BE2C (cell line): ENCODE measurements around the gene TIMP2.
A peak's percentile ranks its signal among the peaks of the same experiment; 100 is the strongest.

Source experiments
- DNase-seq: peaks from one replicate; pipeline ENCODE4 v3.0.0-alpha.2; 2020
- H3K27me3 ChIP-seq: fragments of 250-450 bp; sonication (Bioruptor Pico); 2 replicates; pipeline ENCODE4 v1.5.1; 2020; ENCODE audit warnings: mild to moderate bottlenecking
- H3K36me3 ChIP-seq: fragments of 250-450 bp; sonication (Bioruptor Pico); 2 replicates; pipeline ENCODE4 v1.5.1; 2020; ENCODE audit warnings: mild to moderate bottlenecking
- H3K4me1 ChIP-seq: fragments of 250-450 bp; sonication (Bioruptor Pico); 2 replicates; pipeline ENCODE4 v1.5.1; 2020
- H3K4me3 ChIP-seq: 2 replicates; pipeline ENCODE4 v1.5.1; 2011; ENCODE audit warnings: low read depth, low read length
- H3K9me3 ChIP-seq: fragments of 250-450 bp; sonication (Bioruptor Pico); 2 replicates; pipeline ENCODE4 v1.5.1; 2020
- TF ChIP-seq, protein P1 (sequence below): IDR thresholded peaks from 2 replicates; pipeline ENCODE4 v1.5.1; 2012; ENCODE audit warnings: mild to moderate bottlenecking, low read depth, low read length

Gene TIMP2

DNA sequence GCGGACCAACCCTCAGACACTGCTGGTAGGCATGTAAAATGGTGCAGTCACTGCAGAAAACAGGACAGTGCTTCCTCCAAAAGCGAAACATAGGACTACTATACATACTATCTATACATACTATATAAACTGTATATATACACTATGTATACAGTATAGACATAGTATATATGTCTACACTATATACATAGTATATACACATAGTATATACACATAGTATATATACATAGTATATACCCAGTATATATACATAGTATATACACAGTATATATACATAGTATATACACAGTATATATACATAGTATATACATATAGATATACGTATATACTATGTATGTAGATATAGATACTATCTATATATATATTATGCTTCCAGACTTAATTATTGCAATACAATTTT, 78.1 kb downstream of the TIMP2 start:
- TF ChIP-seq, protein P1, sequence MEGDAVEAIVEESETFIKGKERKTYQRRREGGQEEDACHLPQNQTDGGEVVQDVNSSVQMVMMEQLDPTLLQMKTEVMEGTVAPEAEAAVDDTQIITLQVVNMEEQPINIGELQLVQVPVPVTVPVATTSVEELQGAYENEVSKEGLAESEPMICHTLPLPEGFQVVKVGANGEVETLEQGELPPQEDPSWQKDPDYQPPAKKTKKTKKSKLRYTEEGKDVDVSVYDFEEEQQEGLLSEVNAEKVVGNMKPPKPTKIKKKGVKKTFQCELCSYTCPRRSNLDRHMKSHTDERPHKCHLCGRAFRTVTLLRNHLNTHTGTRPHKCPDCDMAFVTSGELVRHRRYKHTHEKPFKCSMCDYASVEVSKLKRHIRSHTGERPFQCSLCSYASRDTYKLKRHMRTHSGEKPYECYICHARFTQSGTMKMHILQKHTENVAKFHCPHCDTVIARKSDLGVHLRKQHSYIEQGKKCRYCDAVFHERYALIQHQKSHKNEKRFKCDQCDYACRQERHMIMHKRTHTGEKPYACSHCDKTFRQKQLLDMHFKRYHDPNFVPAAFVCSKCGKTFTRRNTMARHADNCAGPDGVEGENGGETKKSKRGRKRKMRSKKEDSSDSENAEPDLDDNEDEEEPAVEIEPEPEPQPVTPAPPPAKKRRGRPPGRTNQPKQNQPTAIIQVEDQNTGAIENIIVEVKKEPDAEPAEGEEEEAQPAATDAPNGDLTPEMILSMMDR, result no peak

DNA sequence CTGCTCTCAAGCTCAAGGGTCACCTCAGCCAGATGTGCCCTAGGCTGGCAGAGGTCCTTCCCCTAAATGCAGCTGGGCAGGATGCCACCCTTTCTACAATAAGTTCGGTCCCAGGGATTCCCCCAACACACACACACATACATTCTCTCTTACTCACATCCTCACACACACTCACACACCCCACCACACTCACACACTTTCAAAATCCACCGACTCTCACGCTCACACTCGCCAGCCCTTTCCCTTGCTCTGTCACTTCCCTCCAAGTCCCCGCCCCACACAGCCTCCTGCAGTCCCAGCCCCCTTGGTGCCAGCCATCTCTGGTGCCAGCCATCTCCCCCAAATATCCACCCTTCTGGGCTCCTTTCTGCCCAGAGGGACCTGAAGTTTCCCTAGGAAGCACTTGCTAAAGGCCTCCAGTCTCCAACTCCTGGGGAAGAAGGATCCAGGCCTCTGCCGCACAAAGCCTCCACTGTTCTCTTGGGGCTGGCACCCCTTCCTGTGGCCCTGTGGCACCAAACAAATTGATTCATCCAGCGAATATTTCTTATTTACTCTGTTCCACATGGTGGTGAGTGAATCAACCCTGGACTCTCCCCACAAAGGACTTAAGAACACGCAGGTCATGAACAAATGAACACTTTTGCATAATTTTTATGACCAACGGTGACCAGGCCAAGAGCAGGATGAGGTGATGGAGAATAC, 80.7 kb downstream of the TIMP2 start:
- Histone ChIP-seq H3K4me1 (no peaks in the 10 kb centered on the region), H3K9me3 (no peaks in the 10 kb centered on the region), H3K36me3 (no peaks in the 10 kb centered on the region; the same call in 1 of the 2 replicates), H3K4me3 (no peak overlapping the region), H3K27me3 (no peaks in the 10 kb centered on the region)
- TF ChIP-seq, protein P1, result no peak
- no peak for DNase-seq

More for the DNA sequence above, 78.1 kb downstream of the TIMP2 start:
- no peak for DNase-seq
- no peaks in the 10 kb centered on the region for H3K4me1 ChIP-seq
- no peaks in the 10 kb centered on the region for H3K27me3 ChIP-seq
- no peak overlapping the region for H3K4me3 ChIP-seq
- no peaks in the 10 kb centered on the region for H3K9me3 ChIP-seq
- H3K36me3 ChIP-seq, result no peaks in the 10 kb centered on the region

DNA sequence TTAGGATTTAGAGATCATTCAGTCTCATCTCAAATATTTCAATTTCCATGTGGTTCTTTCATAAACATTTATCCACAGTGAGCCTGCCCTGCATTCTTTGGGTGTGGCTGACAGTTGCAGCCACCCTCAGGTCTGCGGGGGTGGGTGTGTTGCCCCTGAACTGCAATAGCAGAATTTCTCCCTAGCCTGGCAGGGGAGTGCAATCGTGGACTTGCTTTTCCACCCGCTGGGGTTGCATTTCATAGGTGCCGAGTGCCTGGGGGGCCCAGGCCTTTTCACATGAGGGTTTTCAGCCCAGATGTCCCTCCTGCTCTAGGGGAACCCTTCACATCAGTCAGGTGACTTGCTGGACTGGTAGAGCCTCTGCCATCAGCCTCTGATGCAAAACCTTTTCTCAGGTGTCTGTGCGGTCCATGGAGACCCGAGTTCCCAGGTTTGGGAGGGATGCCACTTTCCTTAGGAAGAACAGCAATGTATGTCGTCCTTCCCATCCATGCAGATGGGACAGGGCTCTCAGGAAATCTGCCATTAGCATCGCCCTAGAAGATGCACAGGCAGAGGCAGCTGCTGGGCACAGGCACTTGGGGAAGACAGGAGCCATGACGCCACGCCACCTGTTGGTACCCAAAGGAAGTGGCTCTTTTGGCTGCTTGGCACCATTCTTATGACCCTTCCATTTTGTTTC, 82.2 kb downstream of the TIMP2 start:
- no peaks in the 10 kb centered on the region for H3K27me3 ChIP-seq
- H3K9me3 ChIP-seq, result no peaks in the 10 kb centered on the region
- no peaks in the 10 kb centered on the region; the same call in none of the 2 replicates for H3K36me3 ChIP-seq
- H3K4me3 ChIP-seq, result no peak overlapping the region
- no peaks in the 10 kb centered on the region for H3K4me1 ChIP-seq
- peak; percentile 70 for DNase-seq
- TF ChIP-seq, protein P1, result peak; percentile 78

DNA sequence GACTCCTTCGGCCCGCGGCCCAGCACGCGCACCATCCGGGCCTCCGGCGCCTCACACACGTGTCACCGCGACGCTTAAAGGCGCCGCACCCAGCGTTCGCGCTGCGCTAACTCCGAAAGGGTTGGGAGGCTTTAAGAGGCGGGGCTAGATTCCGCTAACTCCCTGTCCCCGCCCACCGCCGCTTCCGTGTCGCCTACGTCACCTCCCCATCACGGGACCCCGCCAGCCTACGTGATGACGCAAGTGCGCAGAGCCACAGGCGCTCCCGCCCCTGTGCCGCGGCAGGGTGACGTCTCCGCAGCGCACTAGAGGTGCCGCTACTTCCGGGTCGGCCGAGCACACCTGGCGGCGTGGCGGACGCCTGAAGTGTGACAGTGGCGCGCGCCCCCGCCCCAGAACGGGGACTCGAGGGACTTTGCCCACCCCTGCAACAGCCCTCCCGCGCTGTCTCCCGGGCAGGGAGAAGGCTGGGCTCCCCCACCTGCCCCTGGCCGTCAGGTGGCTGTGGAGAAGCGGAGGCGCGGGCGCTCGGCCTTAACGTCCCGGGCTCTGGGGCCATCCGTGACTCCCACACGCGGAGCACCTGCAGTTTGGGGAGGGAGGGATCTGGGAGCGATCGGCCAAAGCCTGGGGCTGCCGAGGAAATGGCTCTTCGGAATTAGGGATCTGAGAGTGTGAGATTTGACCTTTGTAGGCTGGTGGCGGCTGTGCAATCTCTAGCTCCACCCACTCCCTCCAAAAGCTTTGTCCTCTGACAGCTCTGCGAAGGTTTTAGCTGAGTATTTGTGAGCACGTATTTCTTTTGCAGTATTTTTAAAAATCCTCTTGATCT, 84.2 kb downstream of the TIMP2 start, which contains the start of gene USP36:
TSS of gene USP36 (minus strand) at position 35 of the 832 bp plus-strand sequence. CDS start 4,451 bp downstream, outside the sequence.
- no peaks in the 10 kb centered on the region for H3K27me3 ChIP-seq
- H3K4me1 ChIP-seq, result no peaks in the 10 kb centered on the region; the same call in 1 of the 2 replicates
- H3K4me3 ChIP-seq, result peak within 1 kb of the TSS; percentile 94
- TF ChIP-seq, protein P1, result no peak
- no peaks in the 10 kb centered on the region for H3K9me3 ChIP-seq
- peaks cover 18% of the 10 kb centered on the region for H3K36me3 ChIP-seq
- DNase-seq, result peak; percentile 99

DNA sequence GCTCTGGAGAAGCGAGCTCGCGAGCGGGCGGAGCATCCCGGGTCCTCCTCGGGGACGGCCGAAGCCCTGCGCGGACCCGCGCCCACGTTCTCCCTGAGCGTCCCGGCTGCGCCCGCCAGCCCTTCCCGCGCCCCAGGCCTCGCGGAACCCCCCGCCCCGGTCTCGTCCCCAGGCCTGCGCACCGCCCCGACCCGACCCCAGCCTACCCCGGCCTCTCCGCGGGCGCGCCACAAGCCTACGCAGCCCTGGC, 84.7 kb downstream of the TIMP2 start:
- Histone ChIP-seq H3K4me1 (no peaks in the 10 kb centered on the region; the same call in 1 of the 2 replicates), H3K4me3 (peak overlapping the region; percentile 94)
- no peak for DNase-seq

More for the DNA sequence above, 84.7 kb downstream of the TIMP2 start:
- H3K36me3 ChIP-seq, result peaks cover 24% of the 10 kb centered on the region
- TF ChIP-seq, protein P1, result no peak
- H3K27me3 ChIP-seq, result no peaks in the 10 kb centered on the region
- H3K9me3 ChIP-seq, result no peaks in the 10 kb centered on the region
